ENCODE results near the gene CDK14.

CDK14 gene

DNA sequence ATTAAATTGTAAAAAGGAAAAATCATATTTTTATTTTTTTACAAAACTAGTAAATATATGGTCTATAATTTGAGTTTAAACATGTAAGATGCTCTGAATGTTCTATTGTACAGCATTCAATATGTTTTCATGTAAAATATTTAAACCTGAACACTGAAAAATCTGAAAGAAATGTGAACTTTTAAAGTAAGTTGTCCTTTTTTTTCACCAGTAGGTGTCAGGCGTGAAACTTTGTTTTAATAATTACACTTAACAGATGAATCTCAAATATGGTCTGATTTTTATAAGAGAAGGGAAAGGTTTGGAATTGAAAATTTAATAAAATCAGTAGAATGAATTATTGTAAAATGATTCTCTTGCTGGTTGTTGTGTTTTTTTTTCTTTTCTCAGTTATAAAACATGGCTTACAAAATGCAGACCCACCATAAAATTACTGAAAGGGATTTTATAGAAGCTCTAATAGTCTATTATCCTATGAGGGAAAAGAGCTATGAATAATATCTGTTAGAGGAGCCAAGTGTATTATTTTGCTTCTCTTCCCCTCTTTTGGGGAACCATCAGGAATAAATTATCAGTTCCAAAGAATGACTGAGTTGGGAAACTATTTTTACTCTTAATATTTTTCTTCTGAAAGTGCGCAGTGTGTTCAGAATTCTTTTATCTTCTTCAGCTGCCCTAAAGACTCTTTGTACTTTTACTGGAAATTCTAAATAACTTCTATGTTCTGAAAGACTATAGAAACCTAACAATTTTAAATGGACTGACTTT, 450.4 kb downstream of the CDK14 start:
- H3K4me1 ChIP-seq (ENCODE audit: control insufficient read depth, insufficient read depth, low read length) = peaks cover 40% of the 10 kb centered on the region
- H3K9me3 ChIP-seq (ENCODE audit: control insufficient read depth, insufficient read depth, low read length) = no peaks in the 10 kb centered on the region
- H3K27me3 ChIP-seq (ENCODE audit: control insufficient read depth, insufficient read depth, low read length) = peaks cover 24% of the 10 kb centered on the region
- H3K36me3 ChIP-seq (ENCODE audit: control insufficient read depth, insufficient read depth, low read length) = no peaks in the 10 kb centered on the region
- no peak overlapping the region for H3K27ac ChIP-seq (ENCODE audit: low read depth, low read length)
- no peak overlapping the region for H3K9ac ChIP-seq (ENCODE audit: low read depth, low read length)
- no peak overlapping the region for H3K4me3 ChIP-seq (ENCODE audit: low read depth, low read length)

DNA sequence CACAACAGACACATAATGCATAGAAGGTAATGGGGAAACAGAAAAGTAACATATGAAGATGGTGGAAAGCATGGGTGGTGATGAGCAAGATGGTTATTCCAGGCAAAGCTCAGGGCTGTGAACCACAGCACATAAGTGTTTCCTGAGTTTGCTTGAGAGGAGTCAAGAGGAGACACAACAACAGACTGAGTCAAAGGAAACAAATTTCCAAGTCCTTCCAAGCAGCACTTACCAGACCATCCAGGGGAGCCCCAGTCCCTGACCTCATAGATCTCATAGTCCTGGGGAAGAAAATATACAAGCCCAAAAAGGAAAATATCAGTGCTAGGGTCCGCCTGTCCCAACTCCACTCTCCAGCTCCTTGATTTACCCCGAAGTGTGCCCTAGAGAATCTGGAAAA, 451.5 kb downstream of the CDK14 start:
- Histone ChIP-seq H3K4me1 (ENCODE audit: control insufficient read depth, insufficient read depth, low read length) (peaks cover 30% of the 10 kb centered on the region), H3K9me3 (ENCODE audit: control insufficient read depth, insufficient read depth, low read length) (no peaks in the 10 kb centered on the region), H3K36me3 (ENCODE audit: control insufficient read depth, insufficient read depth, low read length) (no peaks in the 10 kb centered on the region), H3K27ac (ENCODE audit: low read depth, low read length) (no peak overlapping the region), H3K9ac (ENCODE audit: low read depth, low read length) (no peak overlapping the region), H3K4me3 (ENCODE audit: low read depth, low read length) (no peak overlapping the region), H3K27me3 (ENCODE audit: control insufficient read depth, insufficient read depth, low read length) (peaks cover 36% of the 10 kb centered on the region)

DNA sequence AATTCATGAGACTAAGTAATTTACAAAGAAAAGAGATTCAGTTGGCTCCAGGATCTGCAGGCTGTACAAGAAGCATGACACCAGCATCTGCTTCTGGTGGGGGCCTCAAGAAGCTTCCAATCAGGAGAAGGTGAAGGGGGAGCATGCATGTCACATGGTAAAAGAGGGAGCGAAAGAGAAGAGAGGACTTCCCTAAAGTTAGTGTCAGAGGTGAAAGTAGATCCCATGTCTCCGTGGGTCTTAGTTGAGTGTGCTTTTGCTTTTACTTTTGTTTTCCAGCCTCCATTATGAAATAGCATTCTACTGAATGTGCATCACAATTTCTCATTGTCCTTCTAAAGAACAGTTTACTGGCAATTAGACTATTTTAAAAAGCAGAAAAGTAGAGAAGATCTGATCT, 454.6 kb downstream of the CDK14 start:
- H3K27me3 ChIP-seq (ENCODE audit: control insufficient read depth, insufficient read depth, low read length) = peaks cover 53% of the 10 kb centered on the region
- no peaks in the 10 kb centered on the region for H3K9me3 ChIP-seq (ENCODE audit: control insufficient read depth, insufficient read depth, low read length)
- H3K9ac ChIP-seq (ENCODE audit: low read depth, low read length) = no peak overlapping the region
- H3K36me3 ChIP-seq (ENCODE audit: control insufficient read depth, insufficient read depth, low read length) = no peaks in the 10 kb centered on the region
- no peaks in the 10 kb centered on the region for H3K4me1 ChIP-seq (ENCODE audit: control insufficient read depth, insufficient read depth, low read length)
- no peak overlapping the region for H3K27ac ChIP-seq (ENCODE audit: low read depth, low read length)
- no peak overlapping the region for H3K4me3 ChIP-seq (ENCODE audit: low read depth, low read length)

DNA sequence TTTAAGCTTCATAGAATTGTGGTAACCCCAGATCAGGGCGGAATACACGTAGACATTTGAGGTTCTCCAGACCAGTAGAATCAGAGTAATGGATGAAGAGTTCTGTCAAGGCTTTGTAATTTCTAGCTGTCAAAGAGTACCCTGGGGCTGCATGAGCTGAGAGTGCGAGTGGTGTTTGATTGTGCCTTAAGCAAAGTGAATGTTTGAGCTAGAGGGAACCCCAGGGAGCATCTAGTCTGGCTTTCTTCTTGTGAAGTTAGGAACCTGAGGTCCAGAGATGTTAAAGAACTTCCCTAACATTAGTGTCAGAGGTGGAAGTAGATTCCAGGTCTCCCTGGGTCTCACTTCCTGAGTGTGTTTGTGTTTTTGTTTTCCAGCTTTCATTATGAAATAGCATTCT, 455.8 kb downstream of the CDK14 start:
- peaks cover 53% of the 10 kb centered on the region for H3K27me3 ChIP-seq (ENCODE audit: control insufficient read depth, insufficient read depth, low read length)
- H3K27ac ChIP-seq (ENCODE audit: low read depth, low read length) = no peak overlapping the region
- no peaks in the 10 kb centered on the region for H3K9me3 ChIP-seq (ENCODE audit: control insufficient read depth, insufficient read depth, low read length)
- no peaks in the 10 kb centered on the region for H3K4me1 ChIP-seq (ENCODE audit: control insufficient read depth, insufficient read depth, low read length)
- H3K4me3 ChIP-seq (ENCODE audit: low read depth, low read length) = no peak overlapping the region
- H3K9ac ChIP-seq (ENCODE audit: low read depth, low read length) = no peak overlapping the region
- no peaks in the 10 kb centered on the region for H3K36me3 ChIP-seq (ENCODE audit: control insufficient read depth, insufficient read depth, low read length)

DNA sequence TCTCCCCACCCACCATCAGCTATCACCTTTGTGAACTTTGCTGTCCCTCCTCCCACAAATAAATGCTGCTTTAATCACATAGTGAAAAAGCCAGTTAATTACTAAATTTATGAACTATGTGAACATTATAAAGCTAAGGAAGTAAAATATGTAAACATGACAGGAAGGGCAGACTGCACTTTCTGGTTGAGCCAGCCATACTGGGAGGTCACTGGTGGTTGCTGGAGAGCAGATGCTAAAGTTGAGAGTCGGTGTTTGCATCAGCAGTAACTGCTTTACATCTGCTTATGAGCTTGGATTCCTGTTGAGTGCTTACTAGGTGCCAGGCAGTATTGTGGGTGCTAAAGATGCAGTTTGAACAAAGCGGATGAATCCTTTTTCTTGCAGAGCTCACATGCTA, 458.3 kb downstream of the CDK14 start:
- Histone ChIP-seq H3K36me3 (ENCODE audit: control insufficient read depth, insufficient read depth, low read length) (no peaks in the 10 kb centered on the region), H3K27ac (ENCODE audit: low read depth, low read length) (no peak overlapping the region), H3K4me1 (ENCODE audit: control insufficient read depth, insufficient read depth, low read length) (no peaks in the 10 kb centered on the region), H3K9me3 (ENCODE audit: control insufficient read depth, insufficient read depth, low read length) (no peaks in the 10 kb centered on the region), H3K4me3 (ENCODE audit: low read depth, low read length) (no peak overlapping the region), H3K27me3 (ENCODE audit: control insufficient read depth, insufficient read depth, low read length) (peaks cover 50% of the 10 kb centered on the region), H3K9ac (ENCODE audit: low read depth, low read length) (no peak overlapping the region)

GRCh38 chr7:91055219-91055618, 459.1 kb downstream of the CDK14 start:
- no peaks in the 10 kb centered on the region for H3K9me3 ChIP-seq (ENCODE audit: control insufficient read depth, insufficient read depth, low read length)
- H3K27ac ChIP-seq (ENCODE audit: low read depth, low read length) = no peak overlapping the region
- H3K4me3 ChIP-seq (ENCODE audit: low read depth, low read length) = no peak overlapping the region

DNA sequence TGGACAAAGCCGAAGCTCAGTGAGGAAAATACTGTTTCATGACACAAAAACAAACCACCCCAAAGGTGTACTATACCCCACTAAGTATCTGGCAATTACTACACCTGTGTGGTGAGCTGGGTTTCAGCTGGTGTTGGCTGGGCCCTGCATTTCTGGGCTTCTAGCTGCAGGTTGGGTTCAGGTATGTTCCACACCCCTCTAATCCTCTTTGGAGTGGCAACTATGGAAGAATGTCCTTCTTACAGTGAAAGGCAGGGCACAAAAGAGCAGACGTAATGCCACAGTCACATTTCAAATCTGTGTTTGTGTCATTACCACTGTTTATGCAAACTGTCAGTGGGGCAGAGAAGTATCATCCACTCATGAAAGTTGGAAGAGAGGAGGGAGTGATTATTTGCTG, 466.6 kb downstream of the CDK14 start:
- H3K27ac ChIP-seq (ENCODE audit: low read depth, low read length) = no peak overlapping the region
- no peak overlapping the region for H3K9ac ChIP-seq (ENCODE audit: low read depth, low read length)
- no peaks in the 10 kb centered on the region for H3K27me3 ChIP-seq (ENCODE audit: control insufficient read depth, insufficient read depth, low read length)
- no peaks in the 10 kb centered on the region for H3K9me3 ChIP-seq (ENCODE audit: control insufficient read depth, insufficient read depth, low read length)
- peaks cover 9% of the 10 kb centered on the region for H3K4me1 ChIP-seq (ENCODE audit: control insufficient read depth, insufficient read depth, low read length)
- H3K36me3 ChIP-seq (ENCODE audit: control insufficient read depth, insufficient read depth, low read length) = no peaks in the 10 kb centered on the region
- H3K4me3 ChIP-seq (ENCODE audit: low read depth, low read length) = no peak overlapping the region

More at GRCh38 chr7:91055219-91055618, 459.1 kb downstream of the CDK14 start:
- no peak overlapping the region for H3K9ac ChIP-seq (ENCODE audit: low read depth, low read length)
- H3K36me3 ChIP-seq (ENCODE audit: control insufficient read depth, insufficient read depth, low read length) = no peaks in the 10 kb centered on the region
- no peaks in the 10 kb centered on the region for H3K4me1 ChIP-seq (ENCODE audit: control insufficient read depth, insufficient read depth, low read length)
- H3K27me3 ChIP-seq (ENCODE audit: control insufficient read depth, insufficient read depth, low read length) = peaks cover 41% of the 10 kb centered on the region

- Histone ChIP-seq H3K36me3 (ENCODE audit: control insufficient read depth, insufficient read depth, low read length) (no peaks in the 10 kb centered on the region), H3K27me3 (ENCODE audit: control insufficient read depth, insufficient read depth, low read length) (no peaks in the 10 kb centered on the region)
Observed at GRCh38 chr7:91064052-91064451, 467.9 kb downstream of the CDK14 start.

GRCh38 chr7:91064938-91065337, 468.8 kb downstream of the CDK14 start:
- H3K27ac ChIP-seq (ENCODE audit: low read depth, low read length) = no peak overlapping the region
- H3K4me3 ChIP-seq (ENCODE audit: low read depth, low read length) = no peak overlapping the region
- H3K27me3 ChIP-seq (ENCODE audit: control insufficient read depth, insufficient read depth, low read length) = no peaks in the 10 kb centered on the region
- no peaks in the 10 kb centered on the region for H3K9me3 ChIP-seq (ENCODE audit: control insufficient read depth, insufficient read depth, low read length)
- H3K36me3 ChIP-seq (ENCODE audit: control insufficient read depth, insufficient read depth, low read length) = no peaks in the 10 kb centered on the region
- no peak overlapping the region for H3K9ac ChIP-seq (ENCODE audit: low read depth, low read length)
- H3K4me1 ChIP-seq (ENCODE audit: control insufficient read depth, insufficient read depth, low read length) = peaks cover 9% of the 10 kb centered on the region

More at GRCh38 chr7:91064052-91064451, 467.9 kb downstream of the CDK14 start:
- Histone ChIP-seq H3K27ac (ENCODE audit: low read depth, low read length) (no peak overlapping the region), H3K4me3 (ENCODE audit: low read depth, low read length) (no peak overlapping the region), H3K9me3 (ENCODE audit: control insufficient read depth, insufficient read depth, low read length) (no peaks in the 10 kb centered on the region), H3K4me1 (ENCODE audit: control insufficient read depth, insufficient read depth, low read length) (peaks cover 9% of the 10 kb centered on the region), H3K9ac (ENCODE audit: low read depth, low read length) (no peak overlapping the region)

DNA sequence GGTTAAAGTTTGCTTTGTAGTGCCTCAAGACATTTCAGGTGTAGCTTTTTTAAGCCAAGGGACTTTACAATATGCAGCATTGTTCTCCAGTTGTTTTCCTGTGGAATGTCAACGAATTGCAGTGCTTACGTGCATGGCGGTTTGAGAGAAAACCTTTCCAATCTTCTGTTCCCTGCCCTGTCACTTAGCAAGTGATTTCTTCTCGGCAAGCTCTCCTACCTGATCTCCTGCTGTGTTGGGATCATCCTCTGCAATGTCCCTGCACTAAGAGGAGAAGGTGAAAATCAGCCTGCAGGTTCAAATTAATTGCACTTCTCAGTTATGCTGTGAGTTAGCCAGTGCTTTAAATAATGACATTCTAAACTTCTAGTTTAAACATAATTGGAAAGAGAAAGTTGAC, 470.5 kb downstream of the CDK14 start:
- Histone ChIP-seq H3K9me3 (ENCODE audit: control insufficient read depth, insufficient read depth, low read length) (no peaks in the 10 kb centered on the region), H3K4me1 (ENCODE audit: control insufficient read depth, insufficient read depth, low read length) (peaks cover 9% of the 10 kb centered on the region), H3K36me3 (ENCODE audit: control insufficient read depth, insufficient read depth, low read length) (no peaks in the 10 kb centered on the region), H3K27me3 (ENCODE audit: control insufficient read depth, insufficient read depth, low read length) (no peaks in the 10 kb centered on the region), H3K9ac (ENCODE audit: low read depth, low read length) (no peak overlapping the region), H3K4me3 (ENCODE audit: low read depth, low read length) (no peak overlapping the region), H3K27ac (ENCODE audit: low read depth, low read length) (no peak overlapping the region)

- no peak overlapping the region for H3K9ac ChIP-seq (ENCODE audit: low read depth, low read length)
- no peaks in the 10 kb centered on the region for H3K9me3 ChIP-seq (ENCODE audit: control insufficient read depth, insufficient read depth, low read length)
- no peak overlapping the region for H3K4me3 ChIP-seq (ENCODE audit: low read depth, low read length)
- no peaks in the 10 kb centered on the region for H3K27me3 ChIP-seq (ENCODE audit: control insufficient read depth, insufficient read depth, low read length)
- peaks cover 9% of the 10 kb centered on the region for H3K4me1 ChIP-seq (ENCODE audit: control insufficient read depth, insufficient read depth, low read length)
- H3K36me3 ChIP-seq (ENCODE audit: control insufficient read depth, insufficient read depth, low read length) = no peaks in the 10 kb centered on the region
- H3K27ac ChIP-seq (ENCODE audit: low read depth, low read length) = no peak overlapping the region
Observed at GRCh38 chr7:91067242-91067641, 471.1 kb downstream of the CDK14 start.

Data from HUES48 (cell line).